ENCODE results near the gene LIPI.

The LIPI gene

DNA sequence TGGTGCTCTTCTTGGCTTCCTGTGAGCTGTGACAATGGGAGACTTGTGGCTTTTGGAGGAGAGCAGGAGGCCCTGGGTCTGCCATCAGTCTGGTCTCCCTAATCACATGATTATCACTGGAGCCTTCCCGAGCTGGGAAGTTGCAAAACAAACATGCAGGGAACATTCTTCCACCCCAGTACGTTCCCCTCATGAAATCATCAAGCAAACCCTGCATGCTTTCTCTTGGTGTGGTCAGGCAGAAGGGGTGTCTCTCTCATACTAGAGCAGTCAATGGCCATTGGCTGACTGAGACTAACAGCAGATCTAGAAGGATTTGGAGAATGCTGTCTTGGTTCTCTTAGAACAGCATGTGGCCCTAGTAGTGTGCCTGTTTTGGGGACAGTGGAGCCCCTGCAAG lies 111.2 kb downstream of the LIPI start:
- TF ChIP-seq, protein P1, sequence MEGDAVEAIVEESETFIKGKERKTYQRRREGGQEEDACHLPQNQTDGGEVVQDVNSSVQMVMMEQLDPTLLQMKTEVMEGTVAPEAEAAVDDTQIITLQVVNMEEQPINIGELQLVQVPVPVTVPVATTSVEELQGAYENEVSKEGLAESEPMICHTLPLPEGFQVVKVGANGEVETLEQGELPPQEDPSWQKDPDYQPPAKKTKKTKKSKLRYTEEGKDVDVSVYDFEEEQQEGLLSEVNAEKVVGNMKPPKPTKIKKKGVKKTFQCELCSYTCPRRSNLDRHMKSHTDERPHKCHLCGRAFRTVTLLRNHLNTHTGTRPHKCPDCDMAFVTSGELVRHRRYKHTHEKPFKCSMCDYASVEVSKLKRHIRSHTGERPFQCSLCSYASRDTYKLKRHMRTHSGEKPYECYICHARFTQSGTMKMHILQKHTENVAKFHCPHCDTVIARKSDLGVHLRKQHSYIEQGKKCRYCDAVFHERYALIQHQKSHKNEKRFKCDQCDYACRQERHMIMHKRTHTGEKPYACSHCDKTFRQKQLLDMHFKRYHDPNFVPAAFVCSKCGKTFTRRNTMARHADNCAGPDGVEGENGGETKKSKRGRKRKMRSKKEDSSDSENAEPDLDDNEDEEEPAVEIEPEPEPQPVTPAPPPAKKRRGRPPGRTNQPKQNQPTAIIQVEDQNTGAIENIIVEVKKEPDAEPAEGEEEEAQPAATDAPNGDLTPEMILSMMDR (IDR thresholded peaks at IDR 0.05; ENCODE audit: insufficient read depth, low read length, poor library complexity, severe bottlenecking): no peak
- no peak for TF ChIP-seq EZH2phosphoT487 (conservative IDR thresholded peaks at IDR 0.05; ENCODE audit: low read length)
- no peaks in the 10 kb centered on the region for H3K9me3 ChIP-seq (ENCODE audit: insufficient read depth, low read length)
- H3K27me3 ChIP-seq (ENCODE audit: low read length): no peaks in the 10 kb centered on the region
- H3K9ac ChIP-seq (ENCODE audit: low read length): no peak overlapping the region
- H3K79me2 ChIP-seq (ENCODE audit: insufficient read depth, low read length): no peaks in the 10 kb centered on the region
- H3K9me2 ChIP-seq (replicated peaks; ENCODE audit: insufficient read depth, low read length): no peaks in the 10 kb centered on the region
- H3F3A ChIP-seq (ENCODE audit: insufficient read depth): no peaks in the 10 kb centered on the region
- no peak overlapping the region for H3K27ac ChIP-seq (ENCODE audit: low read depth, low read length)
- no peak overlapping the region for H2AFZ ChIP-seq (ENCODE audit: low read depth, low read length, severe bottlenecking)
- H3K36me3 ChIP-seq (ENCODE audit: low read length): no peaks in the 10 kb centered on the region
- no peak overlapping the region for H3K4me2 ChIP-seq (ENCODE audit: low read depth, low read length, poor library complexity, severe bottlenecking)
- no peak overlapping the region for H3K4me3 ChIP-seq (ENCODE audit: insufficient read depth, low read length, poor library complexity, severe bottlenecking)
- no peaks in the 10 kb centered on the region for H4K20me1 ChIP-seq (ENCODE audit: low read depth, low read length)

DNA sequence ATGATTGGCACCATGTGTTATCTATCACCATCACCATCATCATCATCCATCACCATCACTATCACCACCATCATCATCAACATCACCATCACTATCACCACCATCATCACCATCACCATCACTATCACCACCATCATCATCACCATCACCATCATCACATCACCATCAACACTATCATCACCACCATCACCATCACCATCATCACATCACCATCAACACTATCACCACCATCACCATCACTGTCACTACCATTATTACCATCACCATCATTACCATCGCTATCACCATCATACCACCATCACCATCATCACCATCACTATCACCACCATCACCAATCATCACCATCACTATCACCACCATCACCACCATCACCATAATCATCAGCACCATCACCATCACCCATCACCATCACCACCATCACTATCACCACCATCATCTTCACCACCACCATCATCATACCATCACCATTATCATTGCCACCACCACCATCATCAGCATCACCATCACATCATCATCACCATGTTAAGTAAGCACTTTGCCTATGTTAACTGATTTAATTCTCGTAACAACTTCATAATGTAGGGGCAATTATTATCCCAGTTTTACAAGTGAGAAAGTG lies 112.8 kb downstream of the LIPI start:
- Histone ChIP-seq H4K20me1 (ENCODE audit: low read depth, low read length) (no peaks in the 10 kb centered on the region), H3K9me3 (ENCODE audit: insufficient read depth, low read length) (no peaks in the 10 kb centered on the region), H3F3A (ENCODE audit: insufficient read depth) (no peaks in the 10 kb centered on the region), H3K27ac (ENCODE audit: low read depth, low read length) (no peak overlapping the region), H3K27me3 (ENCODE audit: low read length) (no peaks in the 10 kb centered on the region), H3K4me2 (ENCODE audit: low read depth, low read length, poor library complexity, severe bottlenecking) (no peak overlapping the region), H3K79me2 (ENCODE audit: insufficient read depth, low read length) (no peaks in the 10 kb centered on the region), H2AFZ (ENCODE audit: low read depth, low read length, severe bottlenecking) (no peak overlapping the region), H3K9ac (ENCODE audit: low read length) (no peak overlapping the region), H3K36me3 (ENCODE audit: low read length) (no peaks in the 10 kb centered on the region), H3K9me2 (replicated peaks; ENCODE audit: insufficient read depth, low read length) (no peaks in the 10 kb centered on the region), H3K4me3 (ENCODE audit: insufficient read depth, low read length, poor library complexity, severe bottlenecking) (no peak overlapping the region)
- TF ChIP-seq EZH2phosphoT487 (conservative IDR thresholded peaks at IDR 0.05; ENCODE audit: low read length): no peak
- TF ChIP-seq, protein P1 (IDR thresholded peaks at IDR 0.05; ENCODE audit: insufficient read depth, low read length, poor library complexity, severe bottlenecking): no peak

DNA sequence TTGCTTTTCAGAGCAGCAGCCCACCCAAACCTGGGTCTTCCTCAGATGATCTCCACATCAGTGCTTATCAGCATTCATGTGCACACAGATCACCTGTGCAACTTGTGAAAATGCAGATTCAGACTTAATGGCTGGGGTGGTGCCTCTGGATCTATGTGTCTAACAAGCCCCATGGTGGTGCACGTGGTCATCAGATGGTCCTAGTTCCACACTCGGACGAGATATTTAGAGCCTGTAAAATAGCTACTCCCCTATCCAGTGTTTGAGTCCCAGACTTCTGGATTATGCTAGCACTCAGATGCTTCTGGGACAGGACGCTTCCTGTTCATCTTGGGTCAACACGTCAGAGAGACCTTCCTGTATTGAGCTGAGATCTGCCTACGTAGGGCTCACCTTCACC lies 114.2 kb downstream of the LIPI start:
- Histone ChIP-seq H3F3A (ENCODE audit: insufficient read depth) (no peaks in the 10 kb centered on the region), H3K9me3 (ENCODE audit: insufficient read depth, low read length) (no peaks in the 10 kb centered on the region), H3K9ac (ENCODE audit: low read length) (no peak overlapping the region), H3K4me2 (ENCODE audit: low read depth, low read length, poor library complexity, severe bottlenecking) (no peak overlapping the region), H2AFZ (ENCODE audit: low read depth, low read length, severe bottlenecking) (no peak overlapping the region), H3K79me2 (ENCODE audit: insufficient read depth, low read length) (no peaks in the 10 kb centered on the region), H4K20me1 (ENCODE audit: low read depth, low read length) (no peaks in the 10 kb centered on the region), H3K27me3 (ENCODE audit: low read length) (no peaks in the 10 kb centered on the region), H3K27ac (ENCODE audit: low read depth, low read length) (no peak overlapping the region), H3K4me3 (ENCODE audit: insufficient read depth, low read length, poor library complexity, severe bottlenecking) (no peak overlapping the region), H3K9me2 (replicated peaks; ENCODE audit: insufficient read depth, low read length) (no peaks in the 10 kb centered on the region), H3K36me3 (ENCODE audit: low read length) (no peaks in the 10 kb centered on the region)
- TF ChIP-seq EZH2phosphoT487 (conservative IDR thresholded peaks at IDR 0.05; ENCODE audit: low read length): no peak
- TF ChIP-seq, protein P1 (IDR thresholded peaks at IDR 0.05; ENCODE audit: insufficient read depth, low read length, poor library complexity, severe bottlenecking): no peak
